Endothelial cell of umbilical vein (primary cell): ENCODE results near the gene SAMD14.

ENCODE experiments used
- CTCF ChIP-seq, 2 donors: IDR thresholded peaks; 1 replicate in 1 of 2; 2 replicates in 1 of 2; pipeline ENCODE4 v1.5.1; 2011; ENCODE audit warnings: low read length in 2 of 2, mild to moderate bottlenecking in 2 of 2, moderate library complexity in 2 of 2, control low read depth in 1 of 2, inconsistent platforms in 1 of 2, low read depth in 1 of 2; ENCODE audit not compliant: insufficient read depth in 1 of 2; ENCODE audit errors: extremely low read depth in 1 of 2
- EZH2 ChIP-seq: IDR thresholded peaks from 2 replicates; pipeline ENCODE4 v1.6.1; 2012; ENCODE audit warnings: borderline replicate concordance, low read depth, mild to moderate bottlenecking, moderate library complexity, low read length, inconsistent platforms; ENCODE audit not compliant: severe bottlenecking
- MAX ChIP-seq: IDR thresholded peaks from 2 replicates; pipeline ENCODE4 v1.6.1; 2011; ENCODE audit not compliant: insufficient read depth, insufficient read length
- MYC ChIP-seq: IDR thresholded peaks from one replicate; pipeline ENCODE4 v1.6.1; 2011; ENCODE audit warnings: mild to moderate bottlenecking, low read depth, low read length
- POLR2A ChIP-seq: IDR thresholded peaks from 2 replicates; pipeline ENCODE4 v1.6.1; 2012; ENCODE audit warnings: low read depth, mild to moderate bottlenecking, control low read depth, low read length
- POLR2AphosphoS5 ChIP-seq: IDR thresholded peaks from 2 replicates; pipeline ENCODE4 v1.6.1; 2012; ENCODE audit warnings: low read depth, mild to moderate bottlenecking, control low read depth, low read length, moderate library complexity; ENCODE audit not compliant: insufficient read depth

DNA sequence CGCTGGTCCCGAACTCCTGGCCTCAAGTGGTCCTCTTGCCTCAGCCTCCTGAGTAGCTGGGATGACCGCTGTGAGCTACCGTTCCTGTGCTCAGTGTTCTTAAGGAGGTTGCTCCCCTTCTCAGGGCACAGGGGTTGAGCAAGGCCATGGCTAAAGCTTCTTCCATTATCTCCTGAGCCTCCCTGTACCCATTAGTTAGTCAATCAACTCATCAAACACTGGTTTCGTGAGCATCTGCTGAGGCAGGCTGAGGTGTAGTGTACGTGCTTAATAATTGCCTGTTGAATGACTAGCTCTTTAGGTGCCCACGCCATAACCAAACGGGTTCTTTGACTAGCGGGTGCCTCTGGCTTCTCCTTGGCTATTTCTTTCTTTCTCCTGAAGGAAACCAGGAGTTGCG, 47.5 kb upstream of the SAMD14 start:
- TF ChIP-seq POLR2AphosphoS5 (no peak), POLR2A (no peak), EZH2 (no peak), CTCF (IDR thresholded peaks at IDR 0.05; ENCODE audit: extremely low read depth in 1 of 2, insufficient read depth in 1 of 2, low read depth in 1 of 2, low read length in 2 of 2) (no peak), MAX (no peak), MYC (no peak)
